Tibial nerve (tissue), 4 donors: ENCODE data around the gene ADGRG4.

Experiments used
- EP300 ChIP-seq, 2 donors: sonication (generic); formaldehyde crosslinking; IDR thresholded peaks; one replicate each; pipeline ENCODE4 v1.6.1; 2017; ENCODE audit warnings: antibody characterized with exemption in 2 of 2, mild to moderate bottlenecking in 1 of 2
- POLR2A ChIP-seq, 2 donors: fragments of 450-650 bp; IDR thresholded peaks; one replicate each; pipeline ENCODE4 v1.6.1; 2017; ENCODE audit warnings: antibody characterized with exemption in 2 of 2, mild to moderate bottlenecking in 2 of 2, moderate library complexity in 2 of 2
- TF ChIP-seq, protein P1 (sequence below), 5 experiments: fragments of 200-600 bp in 3 of 5; fragments of 450-650 bp in 2 of 5; sonication (generic) in 3 of 5; IDR thresholded peaks; one replicate each; pipeline ENCODE4 v1.5.1; 2016 to 2019; ENCODE audit warnings: antibody characterized with exemption in 5 of 5, mild to moderate bottlenecking in 3 of 5, moderate library complexity in 2 of 5

GRCh38 chrX:136380010-136380769 lies 79.4 kb downstream of the ADGRG4 start:
- TF ChIP-seq, protein P1, sequence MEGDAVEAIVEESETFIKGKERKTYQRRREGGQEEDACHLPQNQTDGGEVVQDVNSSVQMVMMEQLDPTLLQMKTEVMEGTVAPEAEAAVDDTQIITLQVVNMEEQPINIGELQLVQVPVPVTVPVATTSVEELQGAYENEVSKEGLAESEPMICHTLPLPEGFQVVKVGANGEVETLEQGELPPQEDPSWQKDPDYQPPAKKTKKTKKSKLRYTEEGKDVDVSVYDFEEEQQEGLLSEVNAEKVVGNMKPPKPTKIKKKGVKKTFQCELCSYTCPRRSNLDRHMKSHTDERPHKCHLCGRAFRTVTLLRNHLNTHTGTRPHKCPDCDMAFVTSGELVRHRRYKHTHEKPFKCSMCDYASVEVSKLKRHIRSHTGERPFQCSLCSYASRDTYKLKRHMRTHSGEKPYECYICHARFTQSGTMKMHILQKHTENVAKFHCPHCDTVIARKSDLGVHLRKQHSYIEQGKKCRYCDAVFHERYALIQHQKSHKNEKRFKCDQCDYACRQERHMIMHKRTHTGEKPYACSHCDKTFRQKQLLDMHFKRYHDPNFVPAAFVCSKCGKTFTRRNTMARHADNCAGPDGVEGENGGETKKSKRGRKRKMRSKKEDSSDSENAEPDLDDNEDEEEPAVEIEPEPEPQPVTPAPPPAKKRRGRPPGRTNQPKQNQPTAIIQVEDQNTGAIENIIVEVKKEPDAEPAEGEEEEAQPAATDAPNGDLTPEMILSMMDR (IDR thresholded peaks at IDR 0.05), result no peak
- no peak for TF ChIP-seq POLR2A (IDR thresholded peaks at IDR 0.05)
- no peak for TF ChIP-seq EP300 (IDR thresholded peaks at IDR 0.05)
